Peyer's patch (tissue), 4 donors: Measurements from ENCODE around the gene SLC8A2.

Source experiments
- CTCF ChIP-seq, 6 experiments: fragments of 450-650 bp in 4 of 6; fragments of 200-600 bp in 2 of 6; sonication (generic) in 1 of 6; IDR thresholded peaks; one replicate each; pipeline ENCODE4 v1.5.1; 2017 to 2019; ENCODE audit warnings: antibody characterized with exemption in 6 of 6, mild to moderate bottlenecking in 3 of 6, moderate library complexity in 1 of 6
- POLR2A ChIP-seq, 2 donors: fragments of 450-650 bp; IDR thresholded peaks; one replicate each; pipeline ENCODE4 v1.5.1; 2017; ENCODE audit warnings: antibody characterized with exemption in 2 of 2, mild to moderate bottlenecking in 2 of 2, moderate library complexity in 2 of 2

- TF ChIP-seq CTCF (IDR thresholded peaks at IDR 0.05), result no peak
- no peak for TF ChIP-seq POLR2A (IDR thresholded peaks at IDR 0.05)
These were observed 9.8 kb downstream of the SLC8A2 start for GRCh38 chr19:47461876-47462275.
